ENCODE results near the gene AMBRA1. TPM values are rescaled to one million over a fixed set of nuclear protein-coding genes. Genes with fewer than 3 reads are reported as not detected.

AMBRA1 gene
- total and polyA plus RNA-seq, 2 donors (not counting 3 experiments of a cell fraction or from before 2014, with no cell fraction given): 18.4 to 32.4 TPM

DNA sequence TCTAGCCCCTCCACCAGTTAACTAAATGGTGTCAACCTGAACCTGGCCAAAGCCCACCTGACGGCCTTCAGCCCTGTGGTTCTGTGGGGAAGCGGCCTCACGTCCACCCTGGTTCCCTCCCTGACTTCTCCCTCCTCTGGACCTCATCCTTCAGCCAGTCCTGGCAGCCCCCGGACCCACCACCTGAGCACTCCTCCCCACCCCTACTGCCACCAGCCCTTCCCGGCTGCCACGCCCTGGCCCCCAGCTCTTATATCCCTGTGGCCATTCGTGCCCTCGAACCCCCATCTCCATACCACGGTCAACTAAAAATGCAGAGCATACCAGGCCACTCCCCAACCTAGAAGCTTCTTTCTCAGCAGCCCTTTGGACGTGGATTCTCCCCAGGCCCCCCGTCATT is 216.5 kb downstream of the AMBRA1 start:
- Histone ChIP-seq H3K9me3 (replicated peaks; ENCODE audit: control insufficient read depth, insufficient read depth, low read length) (no peaks in the 10 kb centered on the region), H3K9me1 (replicated peaks; ENCODE audit: control insufficient read depth, extremely low read depth, insufficient read depth, low read length) (no peaks in the 10 kb centered on the region), H3K27ac (ENCODE audit: insufficient read depth, low read depth, low read length) (no peak overlapping the region), H3K4me3 (replicated peaks in 1 of 3; ENCODE audit: insufficient read depth in 1 of 3, low read depth in 1 of 3, low read length in 3 of 3) (no peak overlapping the region), H4K20me1 (replicated peaks; ENCODE audit: control insufficient read depth, extremely low read depth, insufficient read depth, low read length) (no peaks in the 10 kb centered on the region), H3K9ac (replicated peaks; ENCODE audit: extremely low read depth, insufficient read depth, low read length) (no peak overlapping the region), H3K27me3 (ENCODE audit: control insufficient read depth in 2 of 2, insufficient read depth in 2 of 2, low read length in 2 of 2) (no peaks in the 10 kb centered on the region), H2AFZ (ENCODE audit: low read depth, low read length) (no peak overlapping the region), H3K4me2 (ENCODE audit: insufficient read depth, low read length) (no peak overlapping the region), H3K36me3 (ENCODE audit: control insufficient read depth in 2 of 2, extremely low read depth in 1 of 2, insufficient read depth in 2 of 2, low read length in 2 of 2) (peaks cover 3 to 35% of the 10 kb centered on the region in 2 experiments), H3K79me2 (ENCODE audit: control insufficient read depth, insufficient read depth, low read length) (no peaks in the 10 kb centered on the region), H3K4me1 (ENCODE audit: control insufficient read depth, extremely low read depth, insufficient read depth, low read length) (peaks cover 3% of the 10 kb centered on the region)
- intact Hi-C loops (cut with micrococcal nuclease): no loop called here
- dilution Hi-C loops (cut with MboI; ENCODE audit: extremely low pct_ligation_motif_present, low sequenced_read_pairs): no loop called here
- DNase-seq (ENCODE audit: low read depth, low spot score): no peak
- TF ChIP-seq MYC (IDR thresholded peaks at IDR 0.05; ENCODE audit: low read depth, low read length): no peak
- no peak for TF ChIP-seq POLR2A (IDR thresholded peaks at IDR 0.05; ENCODE audit: low read depth, low read length)
- FAIRE-seq: no peak
- ChIA-PET POLR2A (no interaction called here), CTCF (interaction anchor here (0.8 to 2.0 kb wide), 3 partner anchors 13 to 29 kb away, joined by 3 to 5 read pairs (median 4); partner anchors contain the start of gene CHRM4)
- BruUV-seq (replicated peaks): no TSS peak

DNA sequence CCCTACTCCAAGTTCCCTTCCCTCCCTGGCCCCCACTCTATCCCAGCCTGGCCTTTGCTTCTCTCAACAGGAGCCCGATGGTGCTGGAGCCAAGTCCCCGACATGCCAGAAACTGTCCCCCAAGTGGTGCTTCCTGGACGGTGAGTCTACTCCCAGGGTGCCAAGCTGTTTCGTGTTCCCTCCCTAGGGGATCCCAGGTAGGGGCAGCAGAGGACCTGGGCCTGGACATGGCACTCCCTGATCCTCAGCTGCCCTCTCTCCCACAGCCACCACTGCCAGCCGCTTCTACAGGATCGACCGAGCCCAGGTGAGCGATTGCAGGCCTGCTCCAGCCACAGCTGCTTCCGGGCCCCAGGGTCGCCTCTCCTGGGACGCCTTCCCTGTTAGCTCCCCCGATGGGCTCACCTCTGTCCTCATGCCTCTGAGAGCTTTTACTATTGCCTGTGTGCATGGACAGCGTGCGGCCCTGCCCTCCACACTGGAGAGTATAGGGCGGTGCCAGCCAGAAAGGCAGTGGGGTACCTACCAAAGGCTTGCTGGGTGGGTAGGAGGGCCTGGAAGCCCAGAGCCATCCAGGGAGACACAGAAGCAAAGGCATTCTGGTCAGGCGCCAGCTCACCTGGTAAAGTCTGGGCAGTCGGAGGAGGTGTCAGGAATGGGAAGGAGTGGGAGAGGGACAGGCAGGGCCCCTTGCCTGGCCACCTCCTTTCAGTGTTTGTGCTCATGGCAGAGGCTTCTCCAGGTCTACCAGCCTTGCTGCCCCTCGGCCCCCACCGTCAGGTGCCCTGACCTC is 217.4 kb downstream of the AMBRA1 start:
- ChIA-PET POLR2A (no interaction called here), CTCF (interaction anchor here (0.8 to 2.0 kb wide), 6 partner anchors 12 to 153 kb away, joined by 3 to 5 read pairs (median 4); partner anchors contain the start of gene CHRM4)
- BruUV-seq (replicated peaks): no TSS peak
- FAIRE-seq (no peak), DNase-seq (ENCODE audit: low read depth, low spot score) (no peak)
- Histone ChIP-seq H3K4me3 (replicated peaks in 1 of 3; ENCODE audit: insufficient read depth in 1 of 3, low read depth in 1 of 3, low read length in 3 of 3) (no peak overlapping the region), H3K36me3 (ENCODE audit: control insufficient read depth in 2 of 2, extremely low read depth in 1 of 2, insufficient read depth in 2 of 2, low read length in 2 of 2) (peaks cover 3 to 40% of the 10 kb centered on the region in 2 experiments), H2AFZ (ENCODE audit: low read depth, low read length) (no peak overlapping the region), H3K9ac (replicated peaks; ENCODE audit: extremely low read depth, insufficient read depth, low read length) (no peak overlapping the region), H3K79me2 (ENCODE audit: control insufficient read depth, insufficient read depth, low read length) (no peaks in the 10 kb centered on the region), H3K9me1 (replicated peaks; ENCODE audit: control insufficient read depth, extremely low read depth, insufficient read depth, low read length) (no peaks in the 10 kb centered on the region), H3K27me3 (ENCODE audit: control insufficient read depth in 2 of 2, insufficient read depth in 2 of 2, low read length in 2 of 2) (no peaks in the 10 kb centered on the region), H3K27ac (ENCODE audit: insufficient read depth, low read depth, low read length) (no peak overlapping the region), H4K20me1 (replicated peaks; ENCODE audit: control insufficient read depth, extremely low read depth, insufficient read depth, low read length) (no peaks in the 10 kb centered on the region), H3K4me1 (ENCODE audit: control insufficient read depth, extremely low read depth, insufficient read depth, low read length) (peaks cover 2% of the 10 kb centered on the region), H3K9me3 (replicated peaks; ENCODE audit: control insufficient read depth, insufficient read depth, low read length) (no peaks in the 10 kb centered on the region), H3K4me2 (ENCODE audit: insufficient read depth, low read length) (no peak overlapping the region)
- intact Hi-C loops (cut with micrococcal nuclease): no loop called here
- TF ChIP-seq FOS (IDR thresholded peaks at IDR 0.05; ENCODE audit: borderline replicate concordance, insufficient read depth, low read length) (no peak), EZH2 (IDR thresholded peaks at IDR 0.05; ENCODE audit: borderline replicate concordance, low read depth, low read length, severe bottlenecking) (no peak), POLR2AphosphoS5 (IDR thresholded peaks at IDR 0.05; ENCODE audit: insufficient read depth, low read depth, low read length) (no peak), MYC (IDR thresholded peaks at IDR 0.05; ENCODE audit: low read depth, low read length) (no peak), JUN (IDR thresholded peaks at IDR 0.05; ENCODE audit: borderline replicate concordance, insufficient read depth, insufficient read length, low read depth) (no peak), POLR2A (IDR thresholded peaks at IDR 0.05; ENCODE audit: low read depth, low read length) (no peak), GATA2 (IDR thresholded peaks at IDR 0.05; ENCODE audit: insufficient read depth, insufficient read length, low read depth, low read length) (no peak)
- TF ChIP-seq, protein P1, sequence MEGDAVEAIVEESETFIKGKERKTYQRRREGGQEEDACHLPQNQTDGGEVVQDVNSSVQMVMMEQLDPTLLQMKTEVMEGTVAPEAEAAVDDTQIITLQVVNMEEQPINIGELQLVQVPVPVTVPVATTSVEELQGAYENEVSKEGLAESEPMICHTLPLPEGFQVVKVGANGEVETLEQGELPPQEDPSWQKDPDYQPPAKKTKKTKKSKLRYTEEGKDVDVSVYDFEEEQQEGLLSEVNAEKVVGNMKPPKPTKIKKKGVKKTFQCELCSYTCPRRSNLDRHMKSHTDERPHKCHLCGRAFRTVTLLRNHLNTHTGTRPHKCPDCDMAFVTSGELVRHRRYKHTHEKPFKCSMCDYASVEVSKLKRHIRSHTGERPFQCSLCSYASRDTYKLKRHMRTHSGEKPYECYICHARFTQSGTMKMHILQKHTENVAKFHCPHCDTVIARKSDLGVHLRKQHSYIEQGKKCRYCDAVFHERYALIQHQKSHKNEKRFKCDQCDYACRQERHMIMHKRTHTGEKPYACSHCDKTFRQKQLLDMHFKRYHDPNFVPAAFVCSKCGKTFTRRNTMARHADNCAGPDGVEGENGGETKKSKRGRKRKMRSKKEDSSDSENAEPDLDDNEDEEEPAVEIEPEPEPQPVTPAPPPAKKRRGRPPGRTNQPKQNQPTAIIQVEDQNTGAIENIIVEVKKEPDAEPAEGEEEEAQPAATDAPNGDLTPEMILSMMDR (IDR thresholded peaks at IDR 0.05; ENCODE audit: extremely low read depth in 1 of 2, insufficient read depth in 1 of 2, low read depth in 1 of 2, low read length in 2 of 2): no peak
- TF ChIP-seq, protein P2, sequence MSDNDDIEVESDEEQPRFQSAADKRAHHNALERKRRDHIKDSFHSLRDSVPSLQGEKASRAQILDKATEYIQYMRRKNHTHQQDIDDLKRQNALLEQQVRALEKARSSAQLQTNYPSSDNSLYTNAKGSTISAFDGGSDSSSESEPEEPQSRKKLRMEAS (IDR thresholded peaks at IDR 0.05; ENCODE audit: insufficient read depth, insufficient read length): no peak
- dilution Hi-C loops (cut with MboI; ENCODE audit: extremely low pct_ligation_motif_present, low sequenced_read_pairs): no loop called here
